HCT116 (cell line): ENCODE results near the gene ZNF761. TPM values are rescaled to one million over a fixed set of nuclear protein-coding genes. Genes with fewer than 3 reads are reported as not detected.
A peak's percentile ranks its signal among the peaks of the same experiment; 100 is the strongest.
"Not testable (repeated sequence)": the region's sequence is repeated elsewhere in the genome, so short reads cannot be mapped to it uniquely, and the experiment has no call there.

ENCODE experiments used
- ATAC-seq: fragments of 200-7000 bp; cut with Tn5 transposase; 2 replicates; pipeline ENCODE4 v1.9.1; 2020; ENCODE audit warnings: mild to moderate bottlenecking, moderate library complexity
- BruUV-seq: library from RNA; stranded (reverse); fragments of 400-500 nt; replicated peaks from 2 replicates; lab custom pipeline; 2021; lab: Mats Ljungman, UMichigan
- CTCF ChIA-PET: fragments of 300-600 bp; sonication (Branson Sonifier 250); formaldehyde crosslinking; loops from one replicate; lab custom pipeline; 2021; ENCODE audit warnings: antibody characterized with exemption; lab: Charles Lee
- POLR2A ChIA-PET: fragments of 300-600, 350-600 bp; sonication (Branson Sonifier 250); formaldehyde crosslinking; loops from one replicate; lab custom pipeline; 2021; ENCODE audit warnings: antibody characterized with exemption; lab: Charles Lee
- RAD21 ChIA-PET, 2 experiments: fragments of 300-600 bp; sonication (Branson Sonifier 250); formaldehyde crosslinking; loops; one replicate each; lab custom pipeline; 2023; ENCODE audit warnings: low total read pairs in 2 of 2; ENCODE audit not compliant: uncharacterized antibody in 2 of 2, unreplicated experiment in 2 of 2, low non-redundant PET in 1 of 2; lab: Charles Lee
- DNase-seq: peaks from one replicate; pipeline ENCODE4 v3.0.0-alpha.2; 2010; ENCODE audit warnings: low read depth, low spot score
- H2AFZ ChIP-seq: fragments of 200-600 bp; shearing (Covaris generic), sonication (generic); 2 replicates; pipeline ENCODE4 v1.6.1; 2017; ENCODE audit warnings: low read depth, mixed run types, mixed read lengths, antibody characterized with exemption, low read length; ENCODE audit not compliant: poor library complexity, severe bottlenecking
- H3K27ac ChIP-seq: 2 replicates; pipeline ENCODE4 v1.5.1; 2012; ENCODE audit warnings: low read depth, low read length
- H3K27me3 ChIP-seq: fragments of 200-600 bp; sonication (generic); 2 replicates; pipeline ENCODE4 v1.6.1; 2016; ENCODE audit warnings: mixed run types, low read length, mixed read lengths; ENCODE audit not compliant: insufficient read depth
- H3K36me3 ChIP-seq, 2 experiments: fragments of 200-500 bp in 1 of 2; fragments of 200-600 bp in 1 of 2; sonication (Bioruptor generic) in 1 of 2; sonication (generic) in 1 of 2; 2 replicates each; pipeline versions ENCODE4 v1.5.1 to v1.6.1; 2014 to 2016; ENCODE audit warnings: low read length in 2 of 2, inconsistent platforms in 1 of 2, mixed read lengths in 1 of 2, mixed run types in 1 of 2; ENCODE audit not compliant: insufficient read depth in 2 of 2, control insufficient read depth in 1 of 2
- H3K4me1 ChIP-seq, 2 experiments: fragments of 200-600 bp in 1 of 2; sonication (generic) in 1 of 2; 2 replicates each; pipeline versions ENCODE4 v1.5.1 to v1.6.1; 2012 to 2017; ENCODE audit warnings: low read length in 2 of 2, inconsistent platforms in 1 of 2, mild to moderate bottlenecking in 1 of 2, mixed read lengths in 1 of 2, mixed run types in 1 of 2, moderate library complexity in 1 of 2; ENCODE audit not compliant: insufficient read depth in 2 of 2, control insufficient read depth in 1 of 2
- H3K4me2 ChIP-seq: fragments of 200-600 bp; sonication (generic); 2 replicates; pipeline ENCODE4 v1.6.1; 2017; ENCODE audit warnings: mixed run types, low read length, mixed read lengths
- H3K4me3 ChIP-seq, 2 experiments: fragments of 200-600 bp in 1 of 2; sonication (generic) in 1 of 2; replicated peaks in 1 of 2; 2 replicates each; pipeline ENCODE4 v1.5.1; 2011 to 2016; ENCODE audit warnings: low read length in 2 of 2, control low read depth in 1 of 2, low read depth in 1 of 2, mild to moderate bottlenecking in 1 of 2, mixed read lengths in 1 of 2, mixed run types in 1 of 2
- H3K79me2 ChIP-seq: fragments of 200-600 bp; sonication (generic); 2 replicates; pipeline ENCODE4 v1.6.1; 2017; ENCODE audit warnings: mild to moderate bottlenecking, mixed run types, low read length, moderate library complexity, mixed read lengths; ENCODE audit not compliant: insufficient read depth
- H3K9ac ChIP-seq: fragments of 200-600 bp; sonication (generic); 2 replicates; pipeline ENCODE4 v1.6.1; 2016; ENCODE audit warnings: low read length, mixed read lengths
- H3K9me2 ChIP-seq: fragments of 200-600 bp; sonication (generic), shearing (Covaris generic); 2 replicates; pipeline ENCODE4 v1.6.1; 2017; ENCODE audit warnings: mixed run types, mild to moderate bottlenecking, moderate library complexity; ENCODE audit not compliant: insufficient read depth
- H3K9me3 ChIP-seq, 2 experiments: fragments of 200-500 bp in 1 of 2; fragments of 200-600 bp in 1 of 2; sonication (Bioruptor generic) in 1 of 2; sonication (generic) in 1 of 2; 2 replicates each; pipeline ENCODE4 v1.6.1; 2014 to 2017; ENCODE audit warnings: low read length in 2 of 2, mixed read lengths in 2 of 2, inconsistent platforms in 1 of 2, low read depth in 1 of 2, mild to moderate bottlenecking in 1 of 2, mixed run types in 1 of 2, moderate library complexity in 1 of 2; ENCODE audit not compliant: control insufficient read depth in 1 of 2, insufficient read depth in 1 of 2
- H4K20me1 ChIP-seq: fragments of 200-600 bp; sonication (generic), shearing (Covaris generic); 2 replicates; pipeline ENCODE4 v1.6.1; 2017; ENCODE audit warnings: mixed run types, mild to moderate bottlenecking, moderate library complexity; ENCODE audit not compliant: insufficient read depth
- POLR2A ChIP-seq: IDR thresholded peaks from 2 replicates; pipeline ENCODE4 v1.7.0; 2011; ENCODE audit warnings: borderline replicate concordance; ENCODE audit not compliant: insufficient read depth, insufficient read length; ENCODE audit errors: extremely low read depth
- ZFX ChIP-seq: fragments of 450-650 bp; IDR thresholded peaks from 2 replicates; pipeline ENCODE4 v1.6.1; 2017
- intact Hi-C: fragments of 100-400 bp; cut with micrococcal nuclease; formaldehyde crosslinking; loops from 2 replicates; pipeline ENCODE4 v1.10.0; 2022
- total RNA-seq: library from RNA; stranded (reverse); gene quantifications from one replicate; pipeline ENCODE4 v1.2.1, GENCODE V29; 2021; ENCODE audit not compliant: unreplicated experiment

The ZNF761 gene
- total RNA-seq, 1 experiment from 2014 or later: 8.8 TPM

DNA sequence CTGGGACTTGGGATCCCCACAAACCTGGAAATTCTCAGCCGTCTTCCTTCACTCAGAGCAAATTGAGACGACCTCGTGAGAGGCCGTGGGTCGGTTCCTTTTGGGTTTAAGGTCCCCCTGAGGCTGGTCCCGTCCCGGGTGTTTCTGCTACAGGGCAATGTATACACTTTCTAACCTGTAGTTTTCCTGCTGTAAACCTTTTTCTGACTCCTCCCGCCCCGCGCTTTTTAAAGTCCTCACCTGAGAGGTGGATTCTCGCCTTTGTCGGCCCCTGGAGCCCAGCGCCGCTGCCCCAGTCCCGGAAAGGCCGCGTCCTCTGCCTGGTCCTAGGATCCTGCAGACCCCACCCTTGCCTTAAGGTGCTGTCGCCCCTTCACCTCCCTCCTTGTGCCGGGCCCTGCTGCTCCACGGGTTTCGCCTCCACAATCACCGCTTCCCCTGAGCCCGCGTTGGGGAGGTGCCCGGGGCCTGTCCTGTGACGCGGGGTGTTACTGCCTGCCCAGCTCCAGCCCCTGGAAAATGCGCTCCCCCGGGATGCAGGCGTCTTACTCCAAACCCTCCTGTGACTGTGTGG, 391 bp downstream of the ZNF761 start:
- CTCF ChIA-PET: no interaction called here
- RAD21 ChIA-PET: no interaction called here
- H3K36me3 ChIP-seq: peaks cover 5 to 32% of the 10 kb centered on the region in 2 experiments; a peak in 3 of 4 replicates
- H3K79me2 ChIP-seq: peaks cover 21% of the 10 kb centered on the region
- H3K27me3 ChIP-seq: no peaks in the 10 kb centered on the region
- H4K20me1 ChIP-seq: no peaks in the 10 kb centered on the region
- peaks cover 0 to 5% of the 10 kb centered on the region in 2 experiments; a peak in 3 of 4 replicates for H3K4me1 ChIP-seq
- peak overlapping the region; percentile 88 for H3K4me2 ChIP-seq
- TF ChIP-seq POLR2A (no peak), ZFX (peak; percentile 51; the same call in 1 of the 2 replicates)
- ATAC-seq (peak; percentile 53), DNase-seq (no peak)
- H3K9me3 ChIP-seq: no peaks in the 10 kb centered on the region; a peak in 1 of 4 replicates
- H3K27ac ChIP-seq: peak overlapping the region; percentile 74
- H3K9me2 ChIP-seq: no peaks in the 10 kb centered on the region
- intact Hi-C loops: no loop called here
- BruUV-seq: TSS peak; percentile 43
- H3K9ac ChIP-seq: peak overlapping the region; percentile 82
- POLR2A ChIA-PET: no interaction called here
- H2AFZ ChIP-seq: no peak overlapping the region
- H3K4me3 ChIP-seq: peak overlapping the region; percentile 74 to 86

DNA sequence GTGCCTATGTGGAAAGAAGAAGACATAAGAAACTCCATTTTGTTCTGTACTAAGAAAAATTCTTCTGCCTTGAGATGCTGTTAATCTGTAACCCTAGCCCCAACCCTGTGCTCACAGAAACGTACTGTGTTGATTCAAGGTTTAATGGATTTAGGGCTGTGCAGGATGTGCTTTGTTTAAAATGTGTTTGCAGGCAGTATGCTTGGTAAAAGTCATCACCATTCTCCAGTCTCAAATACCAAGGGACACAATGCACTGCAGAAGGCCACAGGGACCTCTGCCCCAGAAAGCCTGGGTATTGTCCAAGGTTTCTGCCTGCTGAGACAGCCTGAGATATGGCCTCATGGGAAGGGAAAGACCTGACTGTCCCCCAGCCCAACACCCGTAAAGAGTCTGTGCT, 12.0 kb downstream of the ZNF761 start:
- H3K9me3 ChIP-seq, DNase-seq, H3K79me2 ChIP-seq, ATAC-seq, CTCF ChIA-PET, intact Hi-C loops, H3K4me3 ChIP-seq, H3K27me3 ChIP-seq, H3K4me2 ChIP-seq, H2AFZ ChIP-seq, RAD21 ChIA-PET, H3K27ac ChIP-seq, POLR2A ChIA-PET, H3K36me3 ChIP-seq, BruUV-seq, H4K20me1 ChIP-seq, H3K4me1 ChIP-seq, H3K9me2 ChIP-seq, H3K9ac ChIP-seq: not testable (repeated sequence)

DNA sequence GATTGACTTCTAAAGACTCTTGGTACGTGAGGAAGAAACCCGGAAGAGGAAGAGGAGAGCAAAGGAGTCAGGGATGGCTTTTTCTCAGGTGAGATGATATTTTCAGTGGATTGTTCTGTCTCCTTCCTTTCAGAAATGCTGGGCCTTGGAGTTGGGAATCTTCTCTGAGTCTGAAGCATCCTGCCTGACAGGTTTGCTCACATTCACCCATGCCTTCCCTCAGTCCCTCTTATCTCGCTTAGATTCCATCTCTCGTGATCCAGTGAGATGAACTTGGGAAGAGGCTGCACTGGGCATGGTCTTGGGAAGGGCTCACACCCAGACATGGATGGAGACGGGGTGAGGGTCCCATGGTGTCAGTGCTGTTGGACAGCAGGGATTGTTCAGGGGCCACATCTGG, 15.4 kb downstream of the ZNF761 start:
- RAD21 ChIA-PET, ATAC-seq, H3K27me3 ChIP-seq, H3K4me3 ChIP-seq, H3K9me2 ChIP-seq, H4K20me1 ChIP-seq, H3K4me2 ChIP-seq, H3K9me3 ChIP-seq, BruUV-seq, H3K79me2 ChIP-seq, H3K4me1 ChIP-seq, H3K9ac ChIP-seq, H3K27ac ChIP-seq, intact Hi-C loops, POLR2A ChIA-PET, CTCF ChIA-PET, H2AFZ ChIP-seq, DNase-seq: not testable (repeated sequence)
- peaks cover 1 to 23% of the 10 kb centered on the region in 2 experiments for H3K36me3 ChIP-seq
